ENCODE results near the gene HTR7.

The HTR7 gene

DNA sequence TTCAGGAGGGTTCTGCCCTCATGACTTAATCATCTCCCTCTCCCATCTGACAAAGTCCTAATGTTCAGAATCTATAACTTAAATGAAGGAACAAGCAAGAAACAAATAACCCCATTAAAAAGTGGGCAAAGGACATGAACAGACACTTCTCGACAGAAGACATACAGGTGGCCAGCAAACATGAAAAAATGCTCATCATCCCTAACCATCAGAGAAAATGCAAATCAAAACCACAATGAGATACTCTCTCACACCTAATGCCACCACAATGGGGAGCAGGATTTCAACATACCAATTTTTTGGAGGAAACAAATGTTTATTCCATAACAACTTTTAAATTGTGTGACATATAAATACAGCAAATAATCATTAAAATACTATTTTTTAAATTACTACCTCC is 3.0 kb upstream of the HTR7 start:
- Histone ChIP-seq H4K20me1 (peaks cover 22% of the 10 kb centered on the region), H3K9me3 (no peaks in the 10 kb centered on the region), H3K4me2 (no peak overlapping the region), H3K27me3 (peaks cover 52% of the 10 kb centered on the region), H3K9ac (no peak overlapping the region), H3K4me3 (no peak overlapping the region), H3K36me3 (no peaks in the 10 kb centered on the region), H3K4me1 (peaks cover 19% of the 10 kb centered on the region), H3K27ac (no peak overlapping the region)
- TF ChIP-seq Cebpa-rat (IDR thresholded peaks at IDR 0.05), result no peak

DNA sequence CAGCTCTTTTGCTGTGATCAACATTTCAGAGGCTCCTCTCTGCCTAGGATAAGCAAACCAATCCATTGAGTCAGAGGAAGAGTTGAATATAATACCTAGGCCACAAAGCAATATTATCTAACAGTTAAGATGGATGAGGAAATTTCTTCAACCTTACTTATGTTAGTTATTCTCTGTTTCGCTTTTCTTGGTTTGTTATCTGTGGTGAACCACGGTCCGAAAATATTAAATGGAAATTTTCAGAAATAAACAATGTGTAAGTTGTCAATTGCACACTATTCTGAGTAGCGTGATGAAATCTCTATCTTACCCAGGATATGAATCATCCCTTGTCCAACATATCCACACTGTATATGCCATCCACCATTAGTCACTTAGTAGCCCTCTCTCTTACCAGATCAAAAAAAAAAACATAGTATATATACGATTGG is 1.5 kb upstream of the HTR7 start:
- Histone ChIP-seq H3K4me1 (peaks cover 19% of the 10 kb centered on the region), H3K4me3 (no peak overlapping the region), H3K36me3 (no peaks in the 10 kb centered on the region), H3K27ac (no peak overlapping the region), H3K4me2 (no peak overlapping the region), H3K9ac (no peak overlapping the region), H3K9me3 (no peaks in the 10 kb centered on the region), H4K20me1 (peaks cover 22% of the 10 kb centered on the region), H3K27me3 (peaks cover 66% of the 10 kb centered on the region)
- no peak for TF ChIP-seq Cebpa-rat (IDR thresholded peaks at IDR 0.05)

- Histone ChIP-seq H3K9me3 (no peaks in the 10 kb centered on the region), H3K4me3 (peak overlapping the region; percentile 73), H3K4me1 (peaks cover 19% of the 10 kb centered on the region), H4K20me1 (peaks cover 22% of the 10 kb centered on the region), H3K27ac (no peak overlapping the region), H3K9ac (0 out of 2 replicates have a peak overlapping the region, but pooled peaks have one; percentile 67), H3K4me2 (peak overlapping the region; percentile 86), H3K36me3 (no peaks in the 10 kb centered on the region), H3K27me3 (peaks cover 75% of the 10 kb centered on the region)
- no peak for TF ChIP-seq Cebpa-rat (IDR thresholded peaks at IDR 0.05)
Observed at GRCh38 chr10:90858461-90858968, 676 bp upstream of the HTR7 start.

- Histone ChIP-seq H3K27ac (no peak overlapping the region), H3K4me3 (peak overlapping the region; percentile 73)
Observed at GRCh38 chr10:90856964-90857634, 740 bp downstream of the HTR7 start.

GRCh38 chr10:90856261-90856660 is 1.6 kb downstream of the HTR7 start:
- peak overlapping the region; percentile 73 for H3K4me3 ChIP-seq
- H3K27me3 ChIP-seq, result peaks cover 75% of the 10 kb centered on the region
- H3K9me3 ChIP-seq, result peaks cover 7% of the 10 kb centered on the region
- no peaks in the 10 kb centered on the region for H3K36me3 ChIP-seq
- peaks cover 22% of the 10 kb centered on the region for H4K20me1 ChIP-seq
- no peak overlapping the region for H3K9ac ChIP-seq
- no peak for TF ChIP-seq Cebpa-rat (IDR thresholded peaks at IDR 0.05)
- peaks cover 19% of the 10 kb centered on the region for H3K4me1 ChIP-seq
- no peak overlapping the region for H3K4me2 ChIP-seq
- no peak overlapping the region for H3K27ac ChIP-seq

More at GRCh38 chr10:90856964-90857634, 740 bp downstream of the HTR7 start:
- TF ChIP-seq Cebpa-rat (IDR thresholded peaks at IDR 0.05), result no peak
- Histone ChIP-seq H3K4me1 (peaks cover 19% of the 10 kb centered on the region), H3K9ac (peak overlapping the region; percentile 67; the same call in 1 of the 2 replicates), H4K20me1 (peaks cover 22% of the 10 kb centered on the region), H3K36me3 (no peaks in the 10 kb centered on the region), H3K4me2 (peak overlapping the region; percentile 86), H3K27me3 (peaks cover 75% of the 10 kb centered on the region), H3K9me3 (no peaks in the 10 kb centered on the region)

GRCh38 chr10:90855126-90855525 is 2.7 kb downstream of the HTR7 start:
- Histone ChIP-seq H3K27ac (no peak overlapping the region), H3K4me3 (no peak overlapping the region), H3K9ac (no peak overlapping the region)

DNA sequence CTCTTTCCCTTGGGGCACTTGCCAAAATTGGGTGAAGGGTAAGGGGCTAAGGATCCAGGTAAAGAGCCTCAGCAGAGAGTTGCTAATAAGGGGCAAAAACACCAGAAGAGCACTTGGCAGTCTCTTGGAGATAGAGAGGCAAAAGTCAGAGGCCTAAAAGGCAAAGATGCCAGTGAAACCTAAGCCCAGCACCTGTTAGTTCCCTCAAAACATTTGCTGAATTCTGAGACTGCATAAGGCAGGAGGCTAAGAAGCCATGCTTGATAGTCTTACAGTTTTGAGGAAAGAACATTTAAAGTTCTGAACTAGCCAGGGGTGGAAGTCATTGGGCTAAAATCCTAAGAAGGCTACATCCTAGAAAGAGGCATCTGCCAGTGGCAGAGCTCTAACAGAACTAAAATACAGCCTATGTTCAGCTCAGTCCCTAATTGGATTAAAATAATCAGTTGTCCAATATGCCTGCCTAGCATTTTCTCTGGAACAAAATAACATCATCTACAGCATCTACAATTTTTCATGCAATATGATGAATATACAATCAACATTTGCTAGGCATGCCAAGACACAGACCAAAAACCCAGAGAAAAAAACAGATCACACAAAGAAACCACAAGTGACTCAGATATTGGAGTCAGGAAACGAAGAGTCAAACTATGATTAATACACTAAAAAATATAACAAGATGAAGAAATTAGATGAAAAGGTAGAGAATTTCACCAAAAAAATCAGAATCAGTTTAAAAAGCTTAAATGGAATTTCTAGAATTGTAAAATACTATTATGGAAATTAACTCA is 7.7 kb downstream of the HTR7 start:
- Histone ChIP-seq H4K20me1 (no peaks in the 10 kb centered on the region), H3K4me2 (no peak overlapping the region), H3K27ac (no peak overlapping the region), H3K4me3 (no peak overlapping the region), H3K9me3 (peaks cover 26% of the 10 kb centered on the region), H3K27me3 (peaks cover 16% of the 10 kb centered on the region), H3K36me3 (no peaks in the 10 kb centered on the region), H3K4me1 (no peaks in the 10 kb centered on the region), H3K9ac (no peak overlapping the region)
- no peak for TF ChIP-seq Cebpa-rat (IDR thresholded peaks at IDR 0.05)

More at GRCh38 chr10:90855126-90855525, 2.7 kb downstream of the HTR7 start:
- peaks cover 66% of the 10 kb centered on the region for H3K27me3 ChIP-seq
- TF ChIP-seq Cebpa-rat (IDR thresholded peaks at IDR 0.05), result no peak
- H3K9me3 ChIP-seq, result peaks cover 18% of the 10 kb centered on the region
- peaks cover 22% of the 10 kb centered on the region for H4K20me1 ChIP-seq
- H3K4me1 ChIP-seq, result peaks cover 19% of the 10 kb centered on the region
- H3K4me2 ChIP-seq, result no peak overlapping the region
- H3K36me3 ChIP-seq, result no peaks in the 10 kb centered on the region

DNA sequence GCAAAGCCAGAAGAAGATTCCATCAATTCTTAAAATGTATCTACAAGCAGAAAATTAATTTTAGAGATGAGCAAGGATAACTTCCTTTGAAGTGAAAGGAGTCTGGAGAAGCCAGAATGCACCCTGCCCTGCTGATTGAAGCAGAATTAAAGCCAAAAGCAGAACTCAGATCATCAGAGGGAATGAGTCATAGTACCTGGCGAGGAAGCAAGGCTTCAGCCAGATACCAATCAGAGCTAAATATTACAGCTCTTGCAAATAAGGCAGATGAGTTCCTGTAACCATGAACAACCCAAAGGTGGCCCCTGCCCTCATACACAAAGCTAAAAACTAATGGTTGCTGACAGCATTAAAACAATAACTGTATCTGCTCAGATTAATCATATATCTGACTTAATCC is 10.4 kb downstream of the HTR7 start:
- Histone ChIP-seq H3K9ac (no peak overlapping the region), H4K20me1 (no peaks in the 10 kb centered on the region), H3K4me1 (peaks cover 10% of the 10 kb centered on the region), H3K9me3 (peaks cover 27% of the 10 kb centered on the region), H3K36me3 (no peaks in the 10 kb centered on the region), H3K4me3 (no peak overlapping the region), H3K27me3 (no peaks in the 10 kb centered on the region), H3K4me2 (no peak overlapping the region), H3K27ac (no peak overlapping the region)
- no peak for TF ChIP-seq Cebpa-rat (IDR thresholded peaks at IDR 0.05)

DNA sequence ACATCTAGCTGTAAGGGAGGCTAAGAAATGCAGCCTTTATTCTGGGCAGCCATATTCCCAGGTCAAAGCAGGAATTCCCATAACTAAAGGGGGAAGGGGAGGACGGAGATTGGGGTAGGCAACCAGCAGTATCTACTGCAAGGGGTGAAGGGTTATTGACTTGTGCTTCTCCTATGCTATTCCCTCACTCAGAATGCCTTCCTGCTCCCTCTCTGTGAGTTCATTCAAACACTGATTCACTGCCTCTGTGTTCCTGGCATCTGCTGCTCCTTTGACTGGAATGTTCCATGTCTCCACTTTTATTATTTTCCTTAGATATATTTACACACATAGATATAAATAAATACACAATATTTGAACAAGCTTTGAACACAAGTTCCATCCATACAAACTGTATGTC is 11.1 kb downstream of the HTR7 start:
- no peak overlapping the region for H3K9ac ChIP-seq
- no peak overlapping the region for H3K27ac ChIP-seq
- H3K4me1 ChIP-seq, result peaks cover 10% of the 10 kb centered on the region
- no peak overlapping the region for H3K4me3 ChIP-seq
- H4K20me1 ChIP-seq, result no peaks in the 10 kb centered on the region
- H3K4me2 ChIP-seq, result no peak overlapping the region
- H3K9me3 ChIP-seq, result peaks cover 27% of the 10 kb centered on the region
- no peak for TF ChIP-seq Cebpa-rat (IDR thresholded peaks at IDR 0.05)
- H3K27me3 ChIP-seq, result no peaks in the 10 kb centered on the region
- no peaks in the 10 kb centered on the region for H3K36me3 ChIP-seq

- H3K36me3 ChIP-seq, result no peaks in the 10 kb centered on the region
- H3K9me3 ChIP-seq, result peaks cover 17% of the 10 kb centered on the region
- no peak overlapping the region for H3K4me3 ChIP-seq
- H3K27me3 ChIP-seq, result no peaks in the 10 kb centered on the region
- H3K4me1 ChIP-seq, result peaks cover 10% of the 10 kb centered on the region
- no peaks in the 10 kb centered on the region for H4K20me1 ChIP-seq
- H3K27ac ChIP-seq, result no peak overlapping the region
- TF ChIP-seq Cebpa-rat (IDR thresholded peaks at IDR 0.05), result no peak
- H3K9ac ChIP-seq, result no peak overlapping the region
- H3K4me2 ChIP-seq, result no peak overlapping the region
Observed at GRCh38 chr10:90845726-90846125, 12.1 kb downstream of the HTR7 start.

Data from BLaER1 (cell line).